Esophagus squamous epithelium (tissue), 4 donors: ENCODE measurements around the gene VAV3.

Experiments used
- POLR2A ChIP-seq, 4 donors: fragments of 450-650 bp; IDR thresholded peaks; one replicate each; pipeline ENCODE4 v1.6.1; 2017; ENCODE audit warnings: antibody characterized with exemption in 4 of 4, mild to moderate bottlenecking in 4 of 4, moderate library complexity in 3 of 4
- TF ChIP-seq, protein P1 (sequence below), 6 experiments: fragments of 450-650 bp in 4 of 6; fragments of 200-600 bp in 2 of 6; sonication (generic) in 2 of 6; IDR thresholded peaks; one replicate each; pipeline ENCODE4 v1.5.1; 2016 to 2019; ENCODE audit warnings: antibody characterized with exemption in 6 of 6, mild to moderate bottlenecking in 4 of 6, moderate library complexity in 4 of 6

DNA sequence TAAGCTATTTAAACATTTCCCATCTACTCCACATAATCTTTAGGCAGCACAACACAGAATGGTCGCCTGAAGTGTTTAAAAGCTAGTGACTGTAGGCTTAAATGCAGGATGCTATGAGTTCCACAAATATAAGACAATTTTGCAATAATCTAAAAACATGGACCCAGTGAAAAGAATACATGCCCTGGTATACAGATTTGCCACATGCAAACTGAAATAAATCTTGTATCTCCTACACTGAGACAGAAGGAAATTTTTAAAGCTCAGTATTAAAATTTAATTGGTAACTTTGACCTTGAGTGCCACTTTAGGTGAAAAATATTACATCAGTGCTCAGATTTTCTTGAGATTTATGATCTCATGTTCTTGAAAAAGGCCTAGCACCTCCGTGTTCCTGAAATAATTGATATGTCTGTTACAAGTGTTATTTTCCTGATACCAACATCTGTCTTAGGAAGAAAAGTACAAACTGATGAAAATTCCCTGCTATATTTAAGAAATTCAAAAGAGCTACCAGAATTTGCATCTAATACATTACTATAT, 285.5 kb downstream of the VAV3 start:
- no peak for TF ChIP-seq POLR2A (IDR thresholded peaks at IDR 0.05)
- TF ChIP-seq, protein P1, sequence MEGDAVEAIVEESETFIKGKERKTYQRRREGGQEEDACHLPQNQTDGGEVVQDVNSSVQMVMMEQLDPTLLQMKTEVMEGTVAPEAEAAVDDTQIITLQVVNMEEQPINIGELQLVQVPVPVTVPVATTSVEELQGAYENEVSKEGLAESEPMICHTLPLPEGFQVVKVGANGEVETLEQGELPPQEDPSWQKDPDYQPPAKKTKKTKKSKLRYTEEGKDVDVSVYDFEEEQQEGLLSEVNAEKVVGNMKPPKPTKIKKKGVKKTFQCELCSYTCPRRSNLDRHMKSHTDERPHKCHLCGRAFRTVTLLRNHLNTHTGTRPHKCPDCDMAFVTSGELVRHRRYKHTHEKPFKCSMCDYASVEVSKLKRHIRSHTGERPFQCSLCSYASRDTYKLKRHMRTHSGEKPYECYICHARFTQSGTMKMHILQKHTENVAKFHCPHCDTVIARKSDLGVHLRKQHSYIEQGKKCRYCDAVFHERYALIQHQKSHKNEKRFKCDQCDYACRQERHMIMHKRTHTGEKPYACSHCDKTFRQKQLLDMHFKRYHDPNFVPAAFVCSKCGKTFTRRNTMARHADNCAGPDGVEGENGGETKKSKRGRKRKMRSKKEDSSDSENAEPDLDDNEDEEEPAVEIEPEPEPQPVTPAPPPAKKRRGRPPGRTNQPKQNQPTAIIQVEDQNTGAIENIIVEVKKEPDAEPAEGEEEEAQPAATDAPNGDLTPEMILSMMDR (IDR thresholded peaks at IDR 0.05) = no peak
